Stimulated activated CD4-positive, alpha-beta T cell treated with anti-CD3 and anti-CD28 coated beads, TNF-alpha, amount 100 ng/mL, for 48 hours (primary cell): ENCODE measurements around the gene SEC14L3.

Source experiments
- DNase-seq, 3 donors: peaks; one replicate each; pipeline ENCODE4 v3.0.0-alpha.2; 2020; ENCODE audit warnings: low read depth in 3 of 3

Gene SEC14L3

DNA sequence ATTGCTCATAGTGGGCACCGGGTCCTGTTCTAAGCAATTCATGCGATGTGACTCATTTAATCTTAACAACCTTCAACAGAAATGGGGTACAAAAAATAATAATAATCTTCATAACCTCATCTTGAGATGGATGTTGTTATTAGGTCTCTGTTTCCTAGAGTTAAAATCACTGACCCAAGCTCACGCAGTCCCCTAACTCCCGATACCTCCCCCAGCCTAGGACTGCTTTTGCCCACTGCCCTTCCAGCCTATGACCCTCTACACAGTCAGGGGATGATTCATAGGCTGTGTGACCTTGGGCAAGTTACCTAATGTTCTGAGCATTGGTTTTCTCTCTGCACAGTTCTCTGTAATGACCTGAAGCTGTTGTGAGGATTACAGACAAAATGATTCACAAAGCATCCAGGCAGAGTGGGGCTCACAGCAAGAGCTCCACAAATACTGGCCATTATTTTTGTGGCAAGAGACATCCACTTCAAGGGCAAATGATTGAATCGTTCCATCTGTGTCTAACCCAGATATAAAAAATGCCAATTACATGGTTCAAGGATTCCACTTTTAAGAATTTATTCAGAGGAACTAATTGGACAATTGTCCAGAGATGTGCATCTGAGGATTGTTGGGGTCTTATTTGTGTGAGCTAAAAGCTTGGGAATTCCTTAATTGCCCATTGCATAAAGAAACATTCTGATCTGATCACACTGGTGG is 26.2 kb downstream of the SEC14L3 start:
- DNase-seq: no peak

DNA sequence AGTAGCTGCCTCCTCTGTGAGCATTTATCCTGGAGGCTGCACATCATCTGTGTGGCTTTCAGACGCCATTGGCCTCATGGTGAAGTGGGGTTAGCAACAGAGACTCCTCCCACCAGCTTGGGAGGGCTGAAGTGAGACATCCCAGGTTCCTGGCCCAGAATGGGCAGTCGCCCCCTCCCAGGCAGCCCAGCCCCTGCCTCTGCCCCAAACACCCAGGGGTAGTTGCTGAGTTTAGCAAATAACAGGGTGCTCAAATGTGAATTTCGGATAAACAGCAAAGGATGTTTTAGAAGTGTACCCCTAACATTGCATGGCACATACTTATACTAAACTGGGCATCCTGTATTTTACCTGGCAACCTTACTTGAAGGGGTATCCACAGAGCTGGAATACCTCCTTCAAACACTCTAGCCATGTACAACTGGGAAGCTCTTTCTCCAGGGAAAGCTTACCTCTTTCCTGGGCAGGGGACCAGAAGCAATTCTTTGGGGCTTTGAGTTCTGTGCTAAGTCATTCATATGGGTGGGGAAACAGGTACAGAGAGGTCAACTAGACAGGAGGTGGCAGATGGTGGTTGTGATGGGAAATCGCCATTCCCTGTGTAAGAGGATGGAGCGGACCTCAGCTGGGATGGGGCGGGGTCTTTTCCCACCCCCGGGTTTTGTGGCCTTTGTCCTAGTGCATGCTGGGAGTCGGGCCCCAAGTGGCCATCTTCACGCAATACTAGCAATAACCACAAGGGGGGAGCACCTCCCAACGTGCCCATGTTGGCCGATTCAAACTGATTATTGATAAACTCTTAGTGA is 27.0 kb downstream of the SEC14L3 start:
- DNase-seq: peak; percentile 40 to 61 (median 46)

DNA sequence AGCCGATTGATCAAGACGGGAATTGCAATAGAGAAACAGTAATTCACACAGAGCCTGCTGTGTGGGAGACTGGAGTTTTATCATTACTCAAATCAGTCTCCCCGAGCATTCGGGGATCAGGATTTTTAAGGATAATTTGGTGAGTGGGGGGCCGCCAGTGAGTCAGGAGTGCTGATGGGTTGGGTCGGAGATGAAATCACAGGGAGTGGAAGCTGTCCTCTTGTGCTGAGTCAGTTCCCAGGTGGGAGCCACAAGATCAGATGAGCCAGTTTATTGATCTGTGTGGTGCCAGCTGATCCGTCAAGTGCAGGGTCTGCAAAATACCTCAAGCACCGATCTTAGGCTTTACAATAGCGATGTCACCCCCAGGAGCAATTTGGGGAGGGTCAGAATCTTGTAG is 30.7 kb downstream of the SEC14L3 start:
- DNase-seq: no peak

DNA sequence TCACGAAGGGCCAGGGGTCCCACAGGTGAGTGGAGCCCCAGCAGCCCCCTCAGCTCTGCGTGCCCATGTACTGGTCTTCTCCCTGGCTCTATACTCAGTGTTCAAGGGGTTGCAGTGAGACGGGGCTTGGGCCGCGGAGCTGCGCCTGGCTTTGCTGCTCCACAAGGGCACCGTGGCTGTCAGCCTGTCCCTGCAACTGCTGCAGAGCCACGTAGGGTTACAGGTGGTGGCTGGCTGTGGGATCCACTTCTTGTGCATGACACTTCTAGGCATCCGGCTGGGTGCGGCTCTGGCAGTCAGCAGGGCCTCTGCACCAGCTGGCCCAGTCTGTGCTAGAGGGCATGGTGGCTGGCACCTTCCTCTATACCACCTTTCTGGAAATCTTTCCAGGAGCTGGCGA is 32.0 kb downstream of the SEC14L3 start:
- no peak for DNase-seq

DNA sequence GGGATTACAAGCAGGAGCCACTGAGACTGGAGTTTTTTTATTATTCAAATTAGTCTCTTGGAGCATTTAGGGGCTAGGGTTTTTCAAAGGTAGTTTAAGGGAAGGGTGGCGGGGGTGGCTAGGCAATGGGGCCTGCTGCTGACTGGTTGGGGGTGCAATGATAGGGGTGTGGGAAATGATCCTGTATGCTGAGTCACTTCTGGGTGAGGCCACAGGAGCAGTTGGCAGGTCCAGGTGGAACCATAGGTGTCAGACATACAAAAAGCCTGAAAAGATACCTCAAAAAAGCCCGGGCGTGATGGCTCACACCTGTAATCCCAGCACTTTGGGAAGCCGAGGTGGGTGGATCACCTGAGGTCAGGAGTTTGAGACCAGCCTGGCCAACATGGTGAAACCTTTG is 32.6 kb downstream of the SEC14L3 start:
- no peak for DNase-seq

DNA sequence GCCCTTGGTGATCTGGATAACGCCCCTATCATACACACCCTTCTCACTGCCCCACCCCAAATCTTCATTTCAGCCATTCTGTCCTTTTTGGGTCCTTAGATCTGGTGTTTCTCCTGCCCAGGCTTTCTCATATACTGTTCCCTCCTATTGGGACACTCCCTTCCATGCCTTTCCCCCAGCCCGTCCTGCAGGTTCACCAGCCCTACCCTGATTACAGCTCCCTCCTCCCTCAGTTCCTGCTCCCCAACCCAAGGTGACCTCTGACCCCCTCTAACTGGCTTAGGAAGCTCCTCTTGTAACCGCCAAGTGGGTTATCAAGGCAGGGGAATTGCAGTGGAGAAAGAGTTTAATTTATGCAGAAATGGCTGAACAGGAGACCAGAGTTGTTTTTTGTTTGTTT is 33.3 kb downstream of the SEC14L3 start:
- no peak for DNase-seq

DNA sequence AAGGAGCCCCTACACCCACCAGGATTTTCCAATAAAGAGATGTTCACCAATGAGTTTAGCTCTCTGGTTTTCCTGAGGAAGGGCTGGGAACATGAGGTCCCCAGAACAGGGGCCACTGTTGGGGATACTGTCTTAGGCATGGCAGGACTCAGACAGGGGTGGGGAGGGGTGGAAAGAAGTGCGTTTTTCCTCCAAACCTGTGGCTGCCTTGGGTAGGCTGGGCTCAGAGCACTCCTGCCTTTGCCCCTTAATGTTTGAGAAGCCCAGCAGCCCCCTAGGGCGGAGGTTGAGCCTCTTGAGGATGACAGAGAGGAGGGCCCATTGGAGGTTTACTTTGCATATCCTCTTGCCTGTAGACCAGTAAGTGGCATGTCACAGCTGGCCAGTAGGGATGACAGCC is 35.6 kb downstream of the SEC14L3 start:
- DNase-seq: no peak

DNA sequence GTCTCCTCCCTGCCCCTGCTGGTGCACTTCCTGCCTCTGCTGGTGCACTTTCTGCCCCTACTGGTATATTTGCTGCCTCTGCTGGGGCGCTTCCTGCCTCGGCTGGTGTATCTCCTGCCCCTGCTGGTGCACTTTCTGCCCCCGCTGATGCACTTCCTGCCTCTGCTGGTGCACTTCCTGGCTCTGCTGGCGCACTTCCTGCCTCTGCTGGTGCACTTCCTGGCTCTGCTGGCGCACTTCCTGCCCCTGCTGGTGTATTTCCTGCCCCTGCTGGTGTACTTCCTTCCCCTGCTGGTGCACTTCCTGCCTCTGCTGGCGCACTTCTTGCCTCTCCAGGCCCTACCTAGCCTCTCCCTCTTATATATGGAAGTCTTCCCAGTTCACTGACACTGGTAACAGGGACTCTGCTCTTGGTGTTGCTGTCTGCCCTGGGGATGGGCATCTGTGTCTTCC is 36.1 kb downstream of the SEC14L3 start:
- peak; percentile 47 to 66 (median 47) for DNase-seq

DNA sequence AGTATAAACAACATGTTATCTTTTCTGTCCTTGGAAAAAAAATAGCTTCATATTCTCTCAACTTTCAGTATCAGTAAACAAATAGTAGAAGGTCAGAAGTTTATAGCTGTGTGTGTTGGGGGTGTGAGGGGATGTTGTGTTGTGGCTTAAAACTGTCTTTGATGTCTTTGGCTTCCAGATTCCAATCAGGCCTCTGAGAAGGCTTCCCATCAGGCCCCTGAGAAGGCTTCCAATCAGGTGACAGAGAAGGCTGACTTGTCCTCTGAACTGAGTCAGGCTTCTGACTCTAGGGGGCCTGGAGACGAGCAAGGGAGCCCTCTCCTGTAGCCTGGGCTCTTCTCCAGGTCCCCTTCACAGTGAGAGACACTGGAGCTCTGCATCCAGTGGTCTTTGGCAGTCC is 37.0 kb downstream of the SEC14L3 start:
- no peak for DNase-seq

DNA sequence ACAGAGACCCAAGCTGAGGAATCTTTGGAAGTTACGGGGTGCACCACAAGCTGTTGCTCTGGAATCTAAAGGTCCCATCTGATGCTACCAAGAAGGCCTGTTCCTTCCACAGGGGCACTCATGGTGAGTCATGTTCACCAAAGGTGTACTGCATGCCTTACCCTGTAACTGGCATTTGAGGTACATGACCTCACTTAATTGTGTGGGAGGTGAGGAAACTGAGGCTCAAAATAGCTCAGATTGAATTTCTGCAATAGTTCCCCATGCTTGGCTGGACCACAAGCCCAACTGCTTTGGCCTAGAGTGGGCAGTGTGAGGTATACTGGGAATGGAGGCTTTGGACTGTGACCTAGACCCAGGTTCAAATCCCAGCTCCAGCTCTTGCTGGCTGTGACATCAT is 38.0 kb downstream of the SEC14L3 start:
- DNase-seq: no peak

DNA sequence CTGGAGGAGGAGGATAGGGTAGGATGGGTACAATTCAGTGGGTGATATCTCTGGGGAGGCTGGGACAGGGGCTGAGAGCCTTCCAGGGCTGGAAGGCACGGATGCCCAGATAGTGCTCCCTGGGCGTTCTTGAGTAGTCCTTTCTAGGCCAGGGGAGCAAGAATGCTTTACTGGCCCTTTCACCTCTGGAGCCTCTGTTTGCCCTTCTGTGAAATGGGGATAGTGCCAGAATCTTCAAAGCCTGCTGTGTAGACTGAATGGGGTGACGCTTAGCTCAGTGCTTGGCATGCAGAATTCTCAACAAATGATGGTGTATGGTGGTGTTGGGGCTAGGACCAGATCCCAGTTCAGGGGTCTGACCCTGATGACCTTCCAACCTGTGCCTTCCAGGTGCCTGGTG is 38.6 kb downstream of the SEC14L3 start:
- DNase-seq: no peak

DNA sequence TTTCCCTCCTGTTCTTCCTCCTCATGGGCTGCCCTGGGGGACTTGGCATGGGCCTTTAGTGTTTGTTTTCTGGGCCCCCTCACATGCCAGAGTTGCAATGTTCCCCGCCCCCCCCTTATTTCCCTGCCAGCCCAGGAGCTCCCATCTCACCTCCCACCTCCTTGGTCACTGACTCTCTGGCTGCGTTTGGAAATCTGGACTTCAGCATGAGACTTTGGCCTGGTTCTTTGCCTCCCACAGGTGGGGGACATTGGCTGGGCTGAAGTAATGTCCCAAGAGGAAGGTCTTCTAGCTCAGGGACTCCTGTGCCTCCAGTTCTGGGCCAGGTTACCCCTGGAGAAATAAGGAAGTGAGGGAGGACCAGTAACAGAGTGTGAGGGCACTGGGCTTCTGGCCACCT is 39.3 kb downstream of the SEC14L3 start:
- no peak for DNase-seq

DNA sequence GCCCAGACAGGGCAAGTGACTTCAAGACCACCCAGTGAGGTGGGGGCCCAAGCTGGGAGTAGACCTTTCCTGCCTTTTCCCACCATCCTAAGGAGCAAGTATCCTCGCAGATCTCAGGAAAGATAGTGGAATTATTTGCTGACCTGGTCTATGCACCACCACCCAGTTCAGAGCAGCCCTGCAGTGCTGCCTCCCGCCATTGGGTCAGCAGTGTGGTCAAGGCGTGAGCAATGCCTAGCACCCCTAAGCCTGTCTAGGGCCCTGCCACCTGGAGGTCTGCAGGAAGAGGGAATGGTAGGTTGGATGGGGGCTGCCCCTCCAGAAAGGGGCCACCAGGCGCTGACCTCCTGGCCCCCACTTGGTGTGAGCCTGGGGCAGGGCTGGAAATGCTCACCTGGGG is 39.7 kb downstream of the SEC14L3 start:
- DNase-seq: no peak

DNA sequence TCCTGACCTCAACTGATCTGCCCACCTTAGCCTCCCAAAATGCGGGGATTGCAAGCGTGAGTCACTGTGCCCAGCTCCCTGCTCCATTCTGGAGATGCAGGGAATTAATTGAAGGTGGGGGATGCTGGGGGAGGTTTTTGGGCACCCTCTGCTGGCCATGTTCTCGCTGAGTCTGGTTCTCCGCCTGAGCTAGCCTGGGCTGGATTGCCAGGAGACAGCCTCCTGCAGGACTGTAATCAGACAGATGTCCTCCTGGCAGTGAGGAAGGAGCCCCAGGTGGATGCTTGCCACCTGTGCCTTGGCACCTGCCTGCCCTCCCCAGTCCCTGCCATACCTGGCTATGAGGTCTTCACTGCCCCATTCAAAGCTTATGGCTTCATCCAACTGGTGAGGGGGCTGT is 40.9 kb downstream of the SEC14L3 start:
- DNase-seq: no peak

DNA sequence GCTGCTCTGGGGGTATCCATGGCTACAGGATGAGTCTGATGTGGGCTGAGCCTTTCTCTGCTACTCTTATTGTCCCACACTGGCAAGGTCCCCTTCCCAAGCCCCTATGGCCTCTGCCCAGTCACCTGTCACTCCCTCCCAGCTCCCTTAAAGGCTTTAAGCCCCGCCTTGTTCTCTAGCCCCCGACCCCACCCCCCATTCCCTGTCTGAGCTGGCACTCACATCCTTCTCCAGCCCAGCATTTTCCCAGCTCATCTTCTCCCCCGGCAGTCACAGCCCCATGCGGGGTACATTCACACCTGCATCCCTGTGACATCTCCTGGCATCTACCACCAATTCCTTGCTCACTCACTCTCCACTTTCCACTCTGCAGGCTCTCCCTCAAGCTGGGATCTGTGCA is 41.9 kb downstream of the SEC14L3 start:
- no peak for DNase-seq

DNA sequence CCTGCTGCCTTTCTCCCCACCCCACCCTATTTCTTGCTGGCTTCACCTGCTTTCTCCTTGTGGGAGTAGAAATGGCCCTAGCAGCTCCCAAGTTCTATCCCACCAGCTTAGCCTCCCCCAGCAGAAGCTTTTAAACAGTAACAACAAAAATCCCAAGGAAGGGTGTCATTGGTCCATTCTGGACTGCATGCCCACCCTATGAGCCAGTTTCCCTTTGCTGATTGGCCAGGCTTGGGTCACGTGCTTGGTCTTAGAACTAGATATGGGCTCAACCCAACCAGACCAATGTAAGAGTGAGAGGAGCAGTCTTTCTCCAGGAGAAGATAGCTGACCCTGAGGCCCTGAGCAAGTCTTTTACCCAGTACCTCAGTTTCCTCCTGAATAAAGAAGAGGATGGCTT is 43.9 kb downstream of the SEC14L3 start:
- DNase-seq: no peak

DNA sequence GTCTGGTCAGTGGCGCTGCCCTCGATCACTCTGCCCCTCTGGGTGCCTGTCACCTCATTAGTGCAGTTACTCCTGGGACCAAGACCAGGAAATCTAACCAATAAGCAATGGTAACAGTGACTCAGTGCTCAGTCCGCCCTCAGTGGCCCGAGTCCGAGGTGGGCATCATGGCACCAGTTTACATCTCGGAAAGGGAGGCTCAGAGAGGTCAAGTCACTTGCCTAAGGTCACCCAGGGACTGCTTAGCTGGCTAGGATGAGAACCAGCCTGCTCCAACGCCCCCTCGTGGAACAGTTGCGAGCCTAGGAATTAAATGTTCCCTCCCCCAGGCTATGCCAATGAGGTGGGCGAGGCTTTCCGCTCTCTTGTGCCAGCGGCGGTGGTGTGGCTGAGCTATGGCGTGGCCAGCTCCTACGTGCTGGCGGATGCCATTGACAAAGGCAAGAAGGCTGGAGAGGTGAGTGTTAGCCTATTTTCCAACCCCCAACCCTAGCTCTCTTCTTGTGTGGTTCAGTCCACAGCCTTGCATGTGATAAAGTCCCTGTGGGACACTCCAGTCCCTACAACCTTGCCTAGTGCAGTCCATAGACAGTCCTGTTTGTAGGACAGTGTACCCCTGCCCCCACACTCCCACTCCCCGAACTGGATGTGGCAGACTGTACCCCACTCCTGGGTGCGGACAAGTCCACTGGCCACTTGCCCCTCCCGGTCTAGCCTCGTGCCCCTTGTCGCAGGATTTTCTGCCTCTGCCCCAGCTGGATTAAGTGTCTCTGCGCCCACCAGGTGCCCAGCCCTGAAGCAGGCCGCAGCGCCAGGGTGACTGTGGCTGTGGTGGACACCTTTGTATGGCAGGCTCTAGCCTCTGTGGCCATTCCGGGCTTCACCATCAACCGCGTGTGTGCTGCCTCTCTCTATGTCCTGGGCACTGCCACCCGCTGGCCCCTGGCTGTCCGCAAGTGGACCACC is 45.1 kb downstream of the SEC14L3 start:
- peak; percentile 82 to 90 (median 83) for DNase-seq

DNA sequence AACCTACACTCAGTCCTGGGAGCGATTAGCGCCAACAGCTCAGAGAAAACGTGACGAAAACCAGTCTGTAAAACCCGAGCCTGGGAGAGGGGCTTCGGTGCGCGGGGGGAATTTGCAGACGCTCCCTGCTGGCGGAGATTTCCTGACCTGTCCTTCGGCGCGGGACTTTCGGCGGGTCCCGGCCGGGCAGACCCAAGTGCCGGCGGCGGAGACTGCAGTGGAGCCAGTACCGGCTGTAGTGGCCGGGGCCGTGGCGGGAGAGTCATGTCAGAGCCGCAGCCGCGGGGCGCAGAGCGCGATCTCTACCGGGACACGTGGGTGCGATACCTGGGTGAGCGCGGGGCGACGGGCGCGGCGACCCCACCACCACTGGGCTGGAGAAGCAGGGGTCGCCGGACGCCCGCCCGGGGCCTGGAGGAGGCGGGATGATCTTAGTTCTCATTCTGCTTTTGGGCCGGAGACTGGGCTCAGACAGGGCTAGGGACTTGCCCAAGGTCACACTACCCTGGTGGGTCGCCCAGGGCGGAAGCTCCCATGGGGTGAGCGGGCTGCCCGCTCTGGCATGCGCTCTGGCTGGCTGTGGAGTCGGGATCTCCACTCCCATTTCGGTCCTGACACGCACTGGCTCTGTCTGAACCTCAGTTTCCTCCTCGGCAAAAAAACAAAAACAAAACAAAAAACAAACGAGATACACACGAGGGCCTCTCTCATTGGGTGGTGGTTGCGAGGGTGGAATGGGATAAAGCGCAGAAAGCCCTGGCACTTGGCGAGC is 46.0 kb downstream of the SEC14L3 start, which contains the start of gene MTFP1:
TSS of gene MTFP1 (plus strand) at position 153 of the 772 bp plus-strand sequence. CDS start at position 265, 112 bp downstream.
- peak in 1 of 3 donors; percentile 36 for DNase-seq

DNA sequence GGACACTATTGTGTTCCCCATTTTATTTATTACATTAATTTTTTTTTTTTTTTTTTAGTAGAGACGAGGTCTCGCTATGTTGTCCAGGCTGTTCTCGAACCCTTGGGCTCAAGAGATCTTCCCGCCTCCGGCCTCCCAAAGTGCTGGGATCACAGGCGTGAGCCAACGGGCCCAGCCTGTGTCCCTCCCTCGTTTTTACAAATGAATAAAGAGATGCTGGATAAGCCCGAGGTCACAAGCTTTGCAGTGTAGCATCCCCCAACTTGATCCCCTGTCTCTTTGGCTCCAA is 46.5 kb downstream of the SEC14L3 start:
- DNase-seq: no peak

DNA sequence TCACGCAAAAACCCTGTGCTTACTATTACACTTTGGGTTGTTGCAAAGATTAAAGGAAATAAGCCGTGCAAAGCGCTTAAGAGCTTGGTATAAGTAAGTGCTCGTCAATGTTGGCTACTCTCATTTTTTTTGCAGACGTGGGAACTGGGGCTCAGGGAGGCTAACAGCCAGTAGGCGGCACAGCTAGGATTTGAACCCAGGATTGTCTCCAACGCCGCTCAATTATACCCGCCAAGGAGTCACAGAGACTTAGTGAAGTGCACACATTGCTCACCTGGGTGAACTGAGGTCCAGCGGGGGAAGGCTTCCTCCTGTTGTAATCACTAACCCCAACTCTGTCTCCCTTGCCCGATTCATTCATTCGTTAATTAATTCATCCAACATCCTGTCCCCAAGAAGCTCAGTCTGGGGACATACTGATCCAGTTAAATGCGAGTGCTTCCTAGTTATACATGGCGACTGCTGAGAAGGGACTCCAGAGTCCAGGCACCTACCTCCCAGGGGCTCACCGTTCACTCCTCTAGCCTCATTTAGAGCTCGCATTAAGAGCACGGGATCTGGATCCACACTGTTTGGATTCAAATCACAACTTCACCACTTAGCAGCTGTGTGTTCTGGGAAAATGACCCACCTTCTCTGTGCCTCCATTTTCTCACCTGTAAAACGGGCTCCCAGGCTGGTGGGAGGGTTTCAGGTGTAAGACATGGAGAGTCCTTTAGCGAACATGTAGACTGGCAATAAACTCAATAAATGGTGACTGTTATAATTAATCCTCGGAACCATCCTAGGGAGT is 47.1 kb downstream of the SEC14L3 start:
- DNase-seq: peak in 1 of 3 donors; percentile 37
